GM21723 (cell line): Measurements from ENCODE around the gene ATG9B.

Experiments
- ATAC-seq: cut with Tn5 transposase; IDR thresholded peaks from one replicate; pipeline ENCODE4 v1.9.1; 2021; ENCODE audit warnings: mild to moderate bottlenecking, moderate library complexity; ENCODE audit not compliant: unreplicated experiment

ATG9B gene, protein sequence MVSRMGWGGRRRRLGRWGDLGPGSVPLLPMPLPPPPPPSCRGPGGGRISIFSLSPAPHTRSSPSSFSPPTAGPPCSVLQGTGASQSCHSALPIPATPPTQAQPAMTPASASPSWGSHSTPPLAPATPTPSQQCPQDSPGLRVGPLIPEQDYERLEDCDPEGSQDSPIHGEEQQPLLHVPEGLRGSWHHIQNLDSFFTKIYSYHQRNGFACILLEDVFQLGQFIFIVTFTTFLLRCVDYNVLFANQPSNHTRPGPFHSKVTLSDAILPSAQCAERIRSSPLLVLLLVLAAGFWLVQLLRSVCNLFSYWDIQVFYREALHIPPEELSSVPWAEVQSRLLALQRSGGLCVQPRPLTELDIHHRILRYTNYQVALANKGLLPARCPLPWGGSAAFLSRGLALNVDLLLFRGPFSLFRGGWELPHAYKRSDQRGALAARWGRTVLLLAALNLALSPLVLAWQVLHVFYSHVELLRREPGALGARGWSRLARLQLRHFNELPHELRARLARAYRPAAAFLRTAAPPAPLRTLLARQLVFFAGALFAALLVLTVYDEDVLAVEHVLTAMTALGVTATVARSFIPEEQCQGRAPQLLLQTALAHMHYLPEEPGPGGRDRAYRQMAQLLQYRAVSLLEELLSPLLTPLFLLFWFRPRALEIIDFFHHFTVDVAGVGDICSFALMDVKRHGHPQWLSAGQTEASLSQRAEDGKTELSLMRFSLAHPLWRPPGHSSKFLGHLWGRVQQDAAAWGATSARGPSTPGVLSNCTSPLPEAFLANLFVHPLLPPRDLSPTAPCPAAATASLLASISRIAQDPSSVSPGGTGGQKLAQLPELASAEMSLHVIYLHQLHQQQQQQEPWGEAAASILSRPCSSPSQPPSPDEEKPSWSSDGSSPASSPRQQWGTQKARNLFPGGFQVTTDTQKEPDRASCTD

DNA sequence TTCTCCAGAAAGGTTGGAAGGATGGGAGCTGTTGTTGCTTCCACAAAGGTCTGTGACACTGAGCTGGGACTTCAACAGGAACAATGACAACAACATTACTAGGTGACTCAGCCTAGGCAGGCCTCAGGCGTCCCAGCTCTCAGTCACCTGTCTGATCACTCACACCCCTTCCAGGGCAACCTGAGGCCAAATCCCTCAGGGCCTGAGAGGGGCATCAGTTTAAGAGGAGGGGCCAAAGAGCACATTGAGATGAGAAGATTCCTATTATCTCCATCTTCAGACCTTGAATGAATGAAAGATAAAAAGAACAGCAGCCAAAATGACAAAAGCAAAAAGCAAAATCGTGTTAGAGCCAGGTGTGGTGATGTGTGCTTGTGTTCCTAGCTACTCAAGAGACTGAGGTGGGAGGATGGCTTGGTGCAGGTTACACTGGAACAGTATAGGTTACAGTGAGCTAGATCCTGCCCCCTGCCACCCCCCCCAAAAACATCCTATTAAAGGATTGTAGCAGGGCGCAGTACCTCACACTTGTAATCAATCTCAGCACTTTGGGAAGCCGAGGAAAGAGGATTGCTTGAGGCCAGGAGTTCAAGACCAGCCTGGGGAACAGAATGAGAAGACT, at the start of gene ATG9B:
ATG9B (minus strand) TSS at position 60 of the 622 bp plus-strand sequence. CDS start 71 bp downstream, outside the sequence.
- no peak for ATAC-seq

GRCh38 chr7:151073990-151074389, 49.7 kb upstream of the ATG9B start:
- no peak for ATAC-seq

GRCh38 chr7:151071032-151071866, 47.0 kb upstream of the ATG9B start:
- no peak for ATAC-seq

- no peak for ATAC-seq
These were observed 46.3 kb upstream of the ATG9B start for GRCh38 chr7:151070574-151070960.

DNA sequence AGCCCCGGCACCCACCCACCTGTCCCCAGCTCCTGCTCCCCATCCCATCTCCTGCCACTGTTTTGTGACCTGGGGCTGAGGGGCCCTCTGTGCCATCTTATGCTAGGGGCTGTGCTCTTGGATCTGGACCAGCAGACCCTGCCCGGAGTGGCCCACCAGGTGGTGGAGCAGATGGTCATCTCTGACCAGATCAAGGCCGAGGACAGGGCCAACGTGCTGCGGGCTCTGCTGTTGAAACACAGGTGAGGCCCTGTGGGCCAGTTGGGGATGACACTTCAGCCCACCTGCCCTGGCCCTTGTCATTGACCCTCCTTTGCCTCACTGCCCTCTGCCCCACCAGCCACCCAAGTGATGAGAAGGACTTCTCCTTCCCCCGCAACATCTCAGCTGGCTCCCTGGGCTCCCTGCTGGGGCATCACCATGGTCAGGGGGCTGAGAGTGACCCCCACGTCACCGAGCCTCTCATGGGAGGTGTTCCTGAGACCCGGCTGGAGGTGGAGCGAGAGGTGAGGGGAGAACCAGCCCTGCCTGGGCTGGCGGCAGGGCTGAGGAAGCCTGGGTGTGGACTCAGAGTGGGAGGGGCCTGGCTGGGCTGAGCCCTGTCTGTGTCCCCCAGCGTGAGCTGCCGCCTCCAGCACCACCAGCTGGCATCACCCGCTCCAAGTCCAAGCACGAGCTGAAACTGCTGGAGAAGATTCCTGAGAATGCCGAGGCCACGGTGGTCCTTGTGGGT, 45.7 kb upstream of the ATG9B start:
- no peak for ATAC-seq

DNA sequence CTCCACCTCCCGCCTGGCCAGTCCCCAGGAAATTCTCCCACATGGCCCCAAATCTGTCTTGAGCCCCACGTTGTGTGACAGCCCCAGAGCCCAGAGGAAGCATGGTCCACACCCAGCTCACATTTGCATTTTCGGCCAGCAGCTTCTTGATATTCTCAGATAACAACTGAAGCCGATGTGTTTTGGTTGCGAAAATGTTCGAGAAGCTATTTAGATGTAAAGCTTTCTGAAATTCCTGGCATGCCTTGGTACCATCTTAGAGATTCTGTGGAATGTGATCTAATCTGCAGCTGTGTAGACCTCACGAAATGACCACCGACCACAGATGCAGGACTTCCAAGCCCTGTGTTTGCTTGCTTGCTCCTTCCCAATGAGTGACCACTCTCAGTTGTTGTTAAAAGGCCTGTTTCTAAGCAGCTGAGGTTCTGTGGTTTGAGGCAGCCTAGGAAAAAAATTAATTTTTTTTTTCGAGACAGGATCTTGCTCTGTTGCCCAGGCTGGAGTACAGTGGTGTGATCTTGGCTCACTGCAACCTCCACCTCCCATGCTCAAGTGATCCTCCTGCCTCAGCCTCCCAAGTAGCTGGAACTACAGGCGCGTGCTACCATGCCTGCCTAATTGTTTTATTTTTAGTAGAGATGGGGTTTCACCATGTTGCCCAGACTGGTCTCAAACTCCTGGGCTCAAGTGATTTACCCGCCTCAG, 43.9 kb upstream of the ATG9B start:
- ATAC-seq = no peak

- ATAC-seq = no peak
These were observed 42.1 kb upstream of the ATG9B start for GRCh38 chr7:151066273-151066974.

DNA sequence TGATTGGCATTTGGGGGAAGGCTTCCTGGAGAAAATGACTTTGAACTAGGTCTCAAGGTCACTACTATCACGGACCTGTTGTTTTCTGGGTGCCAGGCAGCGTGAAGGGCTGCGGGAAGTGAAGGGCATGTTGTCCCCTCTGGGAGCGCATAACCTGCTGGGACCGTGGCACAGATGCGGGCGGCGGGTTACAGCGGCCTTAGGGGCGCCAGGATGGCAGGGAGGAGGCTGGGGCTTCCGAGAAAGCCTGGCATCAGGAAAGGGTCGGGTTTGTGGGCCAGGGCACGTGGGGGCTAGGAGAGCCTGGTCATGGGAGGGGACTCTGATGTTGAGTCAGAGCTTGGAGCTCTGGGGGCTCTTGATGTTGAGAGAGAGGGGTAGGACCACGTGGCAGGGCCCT, 41.2 kb upstream of the ATG9B start:
- no peak for ATAC-seq

DNA sequence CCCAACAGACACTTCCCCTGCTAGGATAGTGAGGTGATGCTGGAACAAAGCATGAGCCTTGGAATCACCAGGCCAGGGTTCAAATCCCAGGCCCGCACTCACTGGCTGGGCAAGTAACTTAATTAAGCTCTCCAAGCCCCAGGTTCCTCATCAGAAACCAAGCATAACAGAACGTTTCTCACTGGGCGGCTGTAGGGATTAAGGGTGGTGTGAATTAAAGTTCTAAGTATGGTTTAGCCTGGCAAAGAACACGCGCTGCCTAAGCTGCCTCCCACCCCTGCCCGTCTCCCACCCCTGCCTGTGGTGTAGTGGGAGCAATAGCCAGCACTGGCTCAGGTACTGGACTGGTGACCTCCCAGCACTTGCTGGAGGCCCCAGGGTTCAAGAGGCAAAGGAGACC, 40.7 kb upstream of the ATG9B start:
- no peak for ATAC-seq

DNA sequence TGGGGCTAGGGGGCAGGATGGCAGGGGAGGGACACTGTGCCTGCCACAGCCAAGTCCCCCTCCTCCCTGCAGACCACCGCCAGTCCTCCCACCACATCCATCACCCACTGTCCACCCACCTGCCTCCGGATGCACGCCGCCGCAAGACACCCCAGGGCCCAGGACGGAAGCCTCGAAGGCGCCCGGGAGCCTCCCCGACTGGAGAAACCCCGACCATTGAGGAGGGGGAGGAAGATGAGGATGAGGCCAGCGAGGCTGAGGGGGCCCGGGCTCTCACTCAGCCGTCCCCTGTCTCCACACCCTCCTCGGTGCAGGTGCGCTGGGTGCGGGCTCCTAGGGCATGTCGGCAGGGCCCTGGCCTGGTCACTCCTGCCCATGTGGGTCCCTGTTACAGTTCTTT, 40.2 kb upstream of the ATG9B start:
- ATAC-seq = no peak

DNA sequence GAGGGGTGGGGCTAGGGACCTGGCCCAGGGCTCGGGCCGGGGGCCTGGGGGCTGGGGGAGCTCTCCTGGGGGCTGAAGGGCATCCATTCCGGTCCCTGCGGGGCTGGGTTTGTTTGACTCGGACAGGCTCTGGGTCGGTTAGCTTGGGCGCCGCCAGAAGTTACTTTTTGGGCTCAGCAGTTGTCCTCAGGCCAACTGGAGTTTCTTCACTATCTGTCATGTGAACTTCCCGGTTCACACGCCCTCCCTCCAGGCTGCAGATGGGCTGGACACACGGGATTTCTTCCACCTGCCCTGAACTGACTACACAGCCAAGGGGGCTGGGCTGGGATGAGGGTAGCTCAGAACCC, 38.9 kb upstream of the ATG9B start:
- ATAC-seq = no peak

DNA sequence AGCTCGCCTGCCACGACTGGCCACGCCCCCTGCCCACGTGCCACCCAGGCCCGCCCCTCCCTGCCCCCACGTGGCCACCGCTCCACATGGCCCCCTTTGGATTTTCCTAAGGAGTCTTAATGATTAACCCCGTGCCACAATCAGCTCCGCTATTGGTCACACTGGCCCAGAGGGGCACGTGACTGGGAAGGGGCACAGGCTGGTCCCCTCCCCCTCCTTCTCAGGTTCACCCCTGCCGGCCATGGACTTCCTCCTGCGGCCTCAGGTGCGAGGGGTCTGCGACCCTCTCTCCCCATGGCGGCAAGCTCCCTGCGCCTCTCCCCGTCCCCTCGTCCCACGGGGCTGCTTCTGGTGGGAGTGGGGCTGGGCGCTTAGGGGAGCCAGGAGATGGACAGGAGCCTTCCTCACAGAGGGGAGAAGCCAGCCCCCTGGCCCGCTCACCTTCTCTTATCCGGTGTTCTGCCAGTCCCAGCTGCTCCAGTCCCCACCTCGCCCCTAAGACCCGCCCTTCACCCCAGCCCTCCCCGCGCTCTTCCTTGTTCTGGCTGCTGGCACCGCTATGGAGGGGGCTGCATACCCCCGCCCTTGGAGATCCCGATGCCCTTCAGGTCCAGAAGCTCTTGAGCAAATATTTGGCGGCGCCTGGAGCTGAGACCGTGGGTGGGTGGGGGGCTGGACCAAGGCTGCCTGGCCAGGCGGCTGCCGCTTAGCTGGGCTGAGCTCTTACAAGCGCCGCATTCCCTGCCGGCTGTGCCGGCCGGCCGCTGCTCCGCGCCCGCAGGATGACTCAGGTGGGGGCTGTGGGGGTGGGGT, 38.3 kb upstream of the ATG9B start:
- ATAC-seq = no peak

- no peak for ATAC-seq
These were observed 37.8 kb upstream of the ATG9B start for GRCh38 chr7:151062111-151062398.

- ATAC-seq = no peak
These were observed 37.2 kb upstream of the ATG9B start for GRCh38 chr7:151061213-151062110.

GRCh38 chr7:151060416-151061212, 36.3 kb upstream of the ATG9B start:
- no peak for ATAC-seq

DNA sequence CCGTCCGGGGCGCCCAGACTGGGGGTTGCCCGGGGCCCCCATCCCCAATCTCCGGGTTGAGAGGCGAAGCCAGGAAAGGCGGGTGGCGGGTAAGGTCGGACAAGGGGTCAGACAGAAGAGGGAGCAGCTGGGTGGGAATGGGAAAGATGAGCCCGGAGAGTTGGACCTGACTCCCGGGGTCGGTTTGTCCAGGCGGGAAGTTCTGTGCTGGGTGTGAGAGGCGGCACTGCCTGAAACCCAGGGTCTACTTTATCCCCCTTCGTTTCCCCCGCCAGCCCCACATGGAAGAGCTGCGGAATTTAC, 35.8 kb upstream of the ATG9B start:
- no peak for ATAC-seq
